ENCODE results near the gene CNEP1R1. TPM values are rescaled to one million over a fixed set of nuclear protein-coding genes. Genes with fewer than 3 reads are reported as not detected.

Gene CNEP1R1
- polyA plus RNA-seq, 1 donor from 2014 or later = 44.2 TPM

- Histone ChIP-seq H2AFZ (ENCODE audit: low read depth, low read length) (no peak overlapping the region), H3K4me2 (ENCODE audit: low read length) (no peak overlapping the region), H3K4me3 (ENCODE audit: low read length) (no peak overlapping the region), H3K9ac (ENCODE audit: low read length) (no peak overlapping the region), H3K9me2 (ENCODE audit: insufficient read depth, low read length) (no peaks in the 10 kb centered on the region), H3K79me2 (replicated peaks; ENCODE audit: insufficient read depth, low read length) (no peaks in the 10 kb centered on the region), H3K9me3 (ENCODE audit: low read length) (no peaks in the 10 kb centered on the region), H4K20me1 (ENCODE audit: insufficient read depth) (no peaks in the 10 kb centered on the region), H3F3A (ENCODE audit: insufficient read depth, low read length, poor library complexity, severe bottlenecking) (no peaks in the 10 kb centered on the region), H3K36me3 (ENCODE audit: insufficient read depth, low read length) (no peaks in the 10 kb centered on the region), H3K27me3 (ENCODE audit: insufficient read depth, low read depth, low read length) (no peaks in the 10 kb centered on the region), H3K27ac (ENCODE audit: low read length) (no peak overlapping the region)
- no peak for TF ChIP-seq EZH2 (IDR thresholded peaks at IDR 0.05; ENCODE audit: borderline replicate concordance, insufficient read depth, low read length, poor library complexity, severe bottlenecking)
- TF ChIP-seq POLR2AphosphoS5 (IDR thresholded peaks at IDR 0.05) = no peak
- no peak for TF ChIP-seq EP300 (conservative IDR thresholded peaks at IDR 0.05; ENCODE audit: poor library complexity, severe bottlenecking)
- no peak for TF ChIP-seq SMC3 (conservative IDR thresholded peaks at IDR 0.05; ENCODE audit: poor library complexity)
- TF ChIP-seq CTCF (IDR thresholded peaks at IDR 0.05; ENCODE audit: poor library complexity, severe bottlenecking) = no peak
- TF ChIP-seq RAD21 (conservative IDR thresholded peaks at IDR 0.05) = no peak
Observed at GRCh38 chr16:49998991-49999390, 26.0 kb upstream of the CNEP1R1 start.

GRCh38 chr16:50001144-50001543 is 23.9 kb upstream of the CNEP1R1 start:
- Histone ChIP-seq H3F3A (ENCODE audit: insufficient read depth, low read length, poor library complexity, severe bottlenecking) (no peaks in the 10 kb centered on the region), H3K9ac (ENCODE audit: low read length) (no peak overlapping the region), H3K4me3 (ENCODE audit: low read length) (no peak overlapping the region), H3K9me3 (ENCODE audit: low read length) (no peaks in the 10 kb centered on the region), H3K9me2 (ENCODE audit: insufficient read depth, low read length) (no peaks in the 10 kb centered on the region), H3K27ac (ENCODE audit: low read length) (no peak overlapping the region), H3K4me2 (ENCODE audit: low read length) (no peak overlapping the region), H3K36me3 (ENCODE audit: insufficient read depth, low read length) (no peaks in the 10 kb centered on the region), H3K79me2 (replicated peaks; ENCODE audit: insufficient read depth, low read length) (no peaks in the 10 kb centered on the region), H4K20me1 (ENCODE audit: insufficient read depth) (no peaks in the 10 kb centered on the region), H3K27me3 (ENCODE audit: insufficient read depth, low read depth, low read length) (no peaks in the 10 kb centered on the region), H2AFZ (ENCODE audit: low read depth, low read length) (no peak overlapping the region)
- no peak for TF ChIP-seq EZH2 (IDR thresholded peaks at IDR 0.05; ENCODE audit: borderline replicate concordance, insufficient read depth, low read length, poor library complexity, severe bottlenecking)
- no peak for TF ChIP-seq TAF1 (IDR thresholded peaks at IDR 0.05; ENCODE audit: low read depth)
- no peak for TF ChIP-seq EP300 (conservative IDR thresholded peaks at IDR 0.05; ENCODE audit: poor library complexity, severe bottlenecking)
- no peak for TF ChIP-seq POLR2AphosphoS5 (IDR thresholded peaks at IDR 0.05)
- no peak for TF ChIP-seq SMC3 (conservative IDR thresholded peaks at IDR 0.05; ENCODE audit: poor library complexity)
- TF ChIP-seq REST (IDR thresholded peaks at IDR 0.05; ENCODE audit: borderline replicate concordance) = no peak
- TF ChIP-seq RAD21 (conservative IDR thresholded peaks at IDR 0.05) = no peak
- no peak for TF ChIP-seq MXI1 (conservative IDR thresholded peaks at IDR 0.05; ENCODE audit: poor library complexity, severe bottlenecking)
- no peak for TF ChIP-seq CTCF (IDR thresholded peaks at IDR 0.05; ENCODE audit: poor library complexity, severe bottlenecking)

All from neural cell (in vitro differentiated cells).